ENCODE measurements around the gene PRR7. TPM values are rescaled to one million over a fixed set of nuclear protein-coding genes. Genes with fewer than 3 reads are reported as not detected.

The PRR7 gene
- total and polyA plus RNA-seq, 2 of the 4 experiments (the other 2 are of a cell fraction): 1.1 to 10.1 TPM

DNA sequence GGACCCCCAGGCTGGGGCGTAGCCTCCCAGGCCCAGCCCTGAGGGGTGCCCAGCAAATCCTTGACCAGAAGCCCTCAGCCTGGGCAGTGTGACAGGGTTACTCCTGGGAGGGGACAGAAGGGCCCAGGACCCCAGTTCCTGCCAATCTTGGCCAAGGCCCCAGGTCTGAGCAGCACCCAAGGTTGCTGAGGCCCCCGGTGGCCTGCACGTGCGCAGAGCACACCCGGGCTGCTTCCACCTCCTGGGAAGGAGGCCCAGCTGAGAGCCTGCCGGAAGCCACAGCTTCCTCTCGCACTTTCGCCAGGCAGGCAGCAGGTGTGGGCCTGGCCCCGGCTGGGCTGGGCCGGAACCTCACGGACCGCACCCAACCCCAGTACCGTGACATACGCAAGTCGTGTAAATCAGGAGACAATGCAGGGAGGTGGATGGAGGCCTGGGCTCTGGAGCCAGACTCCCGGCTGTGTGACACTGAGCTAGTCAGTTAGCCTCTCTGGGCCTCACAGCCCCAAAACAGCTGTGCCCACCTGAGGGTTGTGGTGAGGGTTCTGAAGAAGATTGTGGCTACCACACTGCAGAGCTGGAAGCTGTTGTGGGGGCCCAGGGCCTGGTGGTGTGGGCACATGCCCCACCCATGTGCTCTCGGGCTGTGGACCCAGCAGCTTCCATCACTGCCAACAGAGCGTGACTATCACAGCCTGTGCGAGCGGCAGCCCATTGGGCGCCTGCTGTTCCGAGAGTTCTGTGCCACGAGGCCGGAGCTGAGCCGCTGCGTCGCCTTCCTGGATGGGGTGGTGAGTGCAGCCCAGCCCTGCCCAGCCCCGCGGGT is 15.1 kb upstream of the PRR7 start (continued):
- TF ChIP-seq BHLHE40 (IDR thresholded peaks at IDR 0.05; ENCODE audit: low read depth, low read length): no peak

DNA sequence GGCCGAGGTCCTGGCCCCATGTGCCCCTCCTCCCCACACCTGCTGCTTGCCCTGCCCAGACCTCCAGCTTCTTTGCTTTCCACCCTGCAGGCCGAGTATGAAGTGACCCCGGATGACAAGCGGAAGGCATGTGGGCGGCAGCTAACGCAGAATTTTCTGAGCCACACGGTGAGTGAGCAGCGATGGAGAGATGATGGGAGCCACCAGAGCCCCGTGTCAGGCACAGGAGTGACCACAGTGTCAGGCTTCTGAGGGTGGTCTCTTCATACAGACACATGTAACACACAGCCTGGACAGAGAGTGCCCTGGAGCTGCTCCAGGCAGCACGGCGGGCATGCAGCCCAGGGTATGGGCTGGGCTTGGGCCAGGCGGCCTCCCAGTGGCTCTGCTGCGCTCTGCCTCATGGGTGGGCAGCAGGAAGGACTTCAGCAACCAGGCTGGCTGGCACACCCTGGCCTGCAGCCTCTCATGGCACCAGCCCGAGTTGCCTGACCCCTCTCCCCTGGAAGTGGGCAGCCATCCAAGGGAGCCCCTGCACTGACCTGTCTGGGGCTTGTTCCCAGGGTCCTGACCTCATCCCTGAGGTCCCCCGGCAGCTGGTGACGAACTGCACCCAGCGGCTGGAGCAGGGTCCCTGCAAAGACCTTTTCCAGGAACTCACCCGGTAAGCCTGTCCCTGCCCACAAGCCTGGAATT is 14.3 kb upstream of the PRR7 start:
- H3K18ac ChIP-seq (ENCODE audit: low read depth, low read length): no peak overlapping the region
- CTCF ChIA-PET: no interaction called here
- no peak overlapping the region for H2BK15ac ChIP-seq (ENCODE audit: low read depth, low read length)
- H3K23ac ChIP-seq (ENCODE audit: low read depth, low read length): no peak overlapping the region
- no peak overlapping the region for H4K8ac ChIP-seq (ENCODE audit: low read depth in 2 of 2, low read length in 2 of 2)
- ATAC-seq (ENCODE audit: low read depth) (no peak), DNase-seq (no peak)
- no peak overlapping the region for H2AK5ac ChIP-seq (ENCODE audit: low read depth, low read length)
- no peaks in the 10 kb centered on the region for H3K9me3 ChIP-seq (ENCODE audit: control insufficient read depth, insufficient read depth, low read length)
- POLR2A ChIA-PET (ENCODE audit: unreplicated experiment): no interaction called here
- no peak overlapping the region for H2BK5ac ChIP-seq (ENCODE audit: low read depth, low read length, poor library complexity, severe bottlenecking)
- H3K4ac ChIP-seq (ENCODE audit: low read depth, low read length): no peak overlapping the region
- TF ChIP-seq POLR2A (IDR thresholded peaks at IDR 0.05; ENCODE audit: low read depth, low read length) (no peak), RFX5 (IDR thresholded peaks at IDR 0.05; ENCODE audit: low read depth, low read length) (no peak), NFE2L2 (IDR thresholded peaks at IDR 0.05; ENCODE audit: low read depth, low read length) (no peak), CEBPB (IDR thresholded peaks at IDR 0.05; ENCODE audit: low read depth, low read length) (no peak), FOS (IDR thresholded peaks at IDR 0.05; ENCODE audit: low read depth, low read length) (no peak), RCOR1 (IDR thresholded peaks at IDR 0.05; ENCODE audit: insufficient replicate concordance, low read length) (no peak), MAFK (IDR thresholded peaks at IDR 0.05; ENCODE audit: low read depth, low read length) (no peak)
- TF ChIP-seq, protein P1, sequence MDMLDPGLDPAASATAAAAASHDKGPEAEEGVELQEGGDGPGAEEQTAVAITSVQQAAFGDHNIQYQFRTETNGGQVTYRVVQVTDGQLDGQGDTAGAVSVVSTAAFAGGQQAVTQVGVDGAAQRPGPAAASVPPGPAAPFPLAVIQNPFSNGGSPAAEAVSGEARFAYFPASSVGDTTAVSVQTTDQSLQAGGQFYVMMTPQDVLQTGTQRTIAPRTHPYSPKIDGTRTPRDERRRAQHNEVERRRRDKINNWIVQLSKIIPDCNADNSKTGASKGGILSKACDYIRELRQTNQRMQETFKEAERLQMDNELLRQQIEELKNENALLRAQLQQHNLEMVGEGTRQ (IDR thresholded peaks at IDR 0.05; ENCODE audit: low read depth, low read length): no peak
- no peak overlapping the region for H3K4me2 ChIP-seq (ENCODE audit: low read depth, low read length)
- peaks cover 7% of the 10 kb centered on the region; the same call in 1 of the 2 replicates for H3K9me1 ChIP-seq (ENCODE audit: insufficient read depth, low read length)
- H4K91ac ChIP-seq (ENCODE audit: insufficient read depth, low read depth, low read length): no peak overlapping the region
- H3K14ac ChIP-seq (replicated peaks; ENCODE audit: low read depth, low read length): no peak overlapping the region
- no peak overlapping the region for H2AK9ac ChIP-seq (replicated peaks; ENCODE audit: low read depth, low read length, poor library complexity)
- H3K27me3 ChIP-seq (ENCODE audit: control insufficient read depth, insufficient read depth, low read length): no peaks in the 10 kb centered on the region
- in situ Hi-C loops (cut with MboI; ENCODE audit: low sequenced_read_pairs) (no loop called here), intact Hi-C loops (cut with micrococcal nuclease) (no loop called here), dilution Hi-C loops (cut with HindIII; ENCODE audit: low sequenced_read_pairs, unreplicated experiment) (no loop called here)
- H3K4me1 ChIP-seq (ENCODE audit: control insufficient read depth, insufficient read depth, low read length): peaks cover 8% of the 10 kb centered on the region
- H4K5ac ChIP-seq (ENCODE audit: low read depth, low read length): no peak overlapping the region
- 82% methylated on average over 12 of the region's 18 CpGs; no CpG with 5 or more reads in 1 of the 2 experiments for WGBS, 2 experiments (ENCODE audit: extremely low coverage in 2 of 2, insufficient read length in 1 of 2)
- H4K20me1 ChIP-seq (ENCODE audit: insufficient read depth, low read length): peaks cover 28% of the 10 kb centered on the region
- H2AFZ ChIP-seq (replicated peaks; ENCODE audit: low read length, poor library complexity): no peak overlapping the region
- H2BK120ac ChIP-seq (ENCODE audit: low read depth, low read length): no peak overlapping the region
- H3K4me3 ChIP-seq (ENCODE audit: insufficient read depth, low read depth, low read length): no peak overlapping the region
- no peak overlapping the region for H3K9ac ChIP-seq (ENCODE audit: low read depth, low read length)
- no TSS peak for BruUV-seq (replicated peaks)
- peaks cover 42% of the 10 kb centered on the region for H3K36me3 ChIP-seq (ENCODE audit: control insufficient read depth, insufficient read depth, low read length)
- no peak overlapping the region for H3K56ac ChIP-seq (ENCODE audit: extremely low read depth, insufficient read depth, low read length)
- peaks cover 11 to 38% of the 10 kb centered on the region in 2 experiments for H3K79me1 ChIP-seq (ENCODE audit: low read depth in 1 of 2, low read length in 2 of 2)
- no peak overlapping the region for H2BK20ac ChIP-seq (ENCODE audit: low read depth, low read length)
- no peak overlapping the region for H3K27ac ChIP-seq (ENCODE audit: insufficient read depth, low read length)

Data from IMR-90 (cell line).